ENCODE results near the gene LYSET.

DNA sequence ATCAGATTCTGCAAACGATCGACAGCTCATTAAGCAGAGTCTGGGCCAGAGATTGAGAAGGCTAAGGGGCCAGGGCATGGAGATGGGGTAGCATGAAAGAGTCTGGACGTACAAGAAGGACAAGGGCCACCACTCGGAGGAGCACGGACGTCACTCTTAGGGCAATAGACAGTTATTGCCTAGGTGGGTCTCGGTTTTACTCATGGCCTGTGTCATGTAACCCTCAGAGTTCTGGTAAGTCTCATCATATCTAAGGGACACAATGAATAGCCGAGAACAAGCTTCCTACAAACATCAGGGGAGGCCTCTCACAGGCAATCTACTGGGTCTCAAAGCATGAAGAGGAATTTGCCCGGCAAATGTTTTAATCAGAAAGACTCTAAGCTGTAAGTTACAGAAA lies 39.0 kb upstream of the LYSET start:
- TF ChIP-seq ZC3H11A (IDR thresholded peaks at IDR 0.05) (no peak), REST (IDR thresholded peaks at IDR 0.05) (no peak), MAX (IDR thresholded peaks at IDR 0.05) (no peak), POLR2A (IDR thresholded peaks at IDR 0.05; ENCODE audit: low read length) (no peak), HOXA7 (CRISPR knock-in tag; IDR thresholded peaks at IDR 0.05) (no peak), MAFK (IDR thresholded peaks at IDR 0.05; ENCODE audit: partially characterized antibody) (no peak)
- TF ChIP-seq, protein P1, sequence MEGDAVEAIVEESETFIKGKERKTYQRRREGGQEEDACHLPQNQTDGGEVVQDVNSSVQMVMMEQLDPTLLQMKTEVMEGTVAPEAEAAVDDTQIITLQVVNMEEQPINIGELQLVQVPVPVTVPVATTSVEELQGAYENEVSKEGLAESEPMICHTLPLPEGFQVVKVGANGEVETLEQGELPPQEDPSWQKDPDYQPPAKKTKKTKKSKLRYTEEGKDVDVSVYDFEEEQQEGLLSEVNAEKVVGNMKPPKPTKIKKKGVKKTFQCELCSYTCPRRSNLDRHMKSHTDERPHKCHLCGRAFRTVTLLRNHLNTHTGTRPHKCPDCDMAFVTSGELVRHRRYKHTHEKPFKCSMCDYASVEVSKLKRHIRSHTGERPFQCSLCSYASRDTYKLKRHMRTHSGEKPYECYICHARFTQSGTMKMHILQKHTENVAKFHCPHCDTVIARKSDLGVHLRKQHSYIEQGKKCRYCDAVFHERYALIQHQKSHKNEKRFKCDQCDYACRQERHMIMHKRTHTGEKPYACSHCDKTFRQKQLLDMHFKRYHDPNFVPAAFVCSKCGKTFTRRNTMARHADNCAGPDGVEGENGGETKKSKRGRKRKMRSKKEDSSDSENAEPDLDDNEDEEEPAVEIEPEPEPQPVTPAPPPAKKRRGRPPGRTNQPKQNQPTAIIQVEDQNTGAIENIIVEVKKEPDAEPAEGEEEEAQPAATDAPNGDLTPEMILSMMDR (IDR thresholded peaks at IDR 0.05), result no peak
